Activated CD4-positive, alpha-beta T cell treated with anti-CD3 and anti-CD28 coated beads, Interleukin-2, amount 50 U/mL, for 16 hours (primary cell): ENCODE results near the gene DOCK2.
"Not testable (repeated sequence)": the region's sequence is repeated elsewhere in the genome, so short reads cannot be mapped to it uniquely, and the experiment has no call there.

Experiments
- DNase-seq: peaks from one replicate; pipeline ENCODE4 v3.0.0-alpha.2; 2020

Gene DOCK2

GRCh38 chr5:169637085-169637548 lies at the start of gene DOCK2:
Gene DOCK2 (plus strand): TSS chr5:169637275. CDS start chr5:169637327, 52 bp downstream.
- DNase-seq: peak; percentile 80

- DNase-seq: no peak
Observed at GRCh38 chr5:169590602-169591001, 46.5 kb upstream of the DOCK2 start.

GRCh38 chr5:169591636-169592035 lies 45.4 kb upstream of the DOCK2 start:
- DNase-seq: no peak

GRCh38 chr5:169592937-169593650 lies 44.0 kb upstream of the DOCK2 start:
- no peak for DNase-seq

GRCh38 chr5:169595172-169595820 lies 41.8 kb upstream of the DOCK2 start:
- DNase-seq: no peak

DNA sequence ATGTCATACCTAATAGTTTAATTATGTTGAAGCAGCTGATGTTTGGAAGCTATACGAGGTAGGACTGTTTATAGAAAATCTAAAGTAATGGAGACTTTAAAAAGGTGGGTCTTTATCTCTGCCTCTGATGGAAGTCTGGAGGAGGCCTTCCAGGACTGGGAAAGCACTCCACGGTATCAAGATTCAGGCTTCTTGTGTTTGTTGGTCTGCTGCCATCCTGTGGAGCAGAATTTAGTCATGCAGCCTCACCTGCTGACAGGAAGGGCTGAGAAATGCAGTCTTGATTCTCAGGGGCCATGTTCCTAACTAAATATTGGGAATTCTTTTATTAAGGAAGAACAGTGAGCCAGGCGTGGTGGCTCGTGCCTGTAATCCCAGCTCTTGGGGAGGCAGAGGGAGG lies 37.6 kb upstream of the DOCK2 start:
- no peak for DNase-seq

- no peak for DNase-seq
Observed at GRCh38 chr5:169602535-169602934, 34.5 kb upstream of the DOCK2 start.

DNA sequence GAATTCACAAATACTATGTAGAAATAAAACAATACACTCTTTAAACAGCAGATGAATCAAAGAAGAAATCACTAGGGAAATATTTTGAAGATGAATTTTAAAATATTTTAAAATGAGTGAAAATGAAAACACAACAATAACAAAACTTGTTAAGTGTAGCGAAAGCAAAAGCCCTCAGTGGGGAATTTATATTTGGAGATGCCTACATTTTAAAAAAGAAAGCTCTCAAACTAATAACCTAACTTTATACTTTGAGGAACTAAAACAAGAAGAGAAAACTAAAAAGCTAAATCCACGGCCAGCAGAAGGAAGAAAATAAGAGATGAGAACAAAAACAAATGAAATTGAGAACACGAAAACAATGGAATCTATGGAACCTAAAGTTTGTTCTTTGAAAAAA lies 30.8 kb upstream of the DOCK2 start:
- DNase-seq: no peak

GRCh38 chr5:169607882-169608281 lies 29.2 kb upstream of the DOCK2 start:
- no peak for DNase-seq

DNA sequence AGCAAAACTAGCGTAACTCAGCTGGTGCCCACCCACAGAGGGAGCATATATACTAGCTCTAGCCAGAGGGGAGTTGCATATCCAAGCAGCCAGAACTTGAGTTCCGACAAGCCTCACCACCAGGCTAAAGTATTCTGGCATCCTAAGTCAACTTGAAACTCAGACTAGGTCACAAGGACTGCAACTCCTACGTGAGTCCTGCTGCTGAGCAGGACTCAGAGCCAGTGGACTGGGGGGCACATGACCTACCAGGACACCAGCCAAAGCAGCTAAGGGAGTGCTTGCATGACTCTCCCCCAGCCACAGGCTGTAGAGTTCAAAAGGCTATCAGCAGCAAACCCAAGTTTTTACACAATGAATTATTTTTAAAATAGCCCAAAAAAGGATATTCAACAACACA lies 27.4 kb upstream of the DOCK2 start:
- DNase-seq: no peak

GRCh38 chr5:169610606-169611005 lies 26.5 kb upstream of the DOCK2 start:
- DNase-seq: no peak

DNA sequence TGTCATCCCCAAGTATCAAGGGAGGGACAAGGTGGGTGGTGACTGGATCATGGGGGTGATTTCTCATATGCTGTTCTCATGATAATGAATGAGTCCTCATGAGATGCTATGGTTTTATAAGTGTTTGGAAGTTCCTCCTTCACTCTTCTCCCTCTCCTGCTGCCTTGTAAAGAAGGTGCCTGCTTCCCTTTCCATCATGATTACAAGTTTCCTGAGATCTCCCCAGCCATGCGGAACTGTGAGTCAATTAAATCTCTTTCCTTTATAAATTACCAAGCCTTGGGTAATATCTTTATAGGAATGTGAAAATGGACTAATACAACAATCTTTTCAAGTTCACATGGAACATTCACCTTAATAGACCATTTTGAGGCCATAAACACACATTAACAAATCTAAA lies 21.5 kb upstream of the DOCK2 start:
- DNase-seq: no peak

- not testable (repeated sequence) for DNase-seq
Observed at GRCh38 chr5:169624307-169624706, 12.8 kb upstream of the DOCK2 start.

- DNase-seq: no peak
Observed at GRCh38 chr5:169626779-169627178, 10.3 kb upstream of the DOCK2 start.

DNA sequence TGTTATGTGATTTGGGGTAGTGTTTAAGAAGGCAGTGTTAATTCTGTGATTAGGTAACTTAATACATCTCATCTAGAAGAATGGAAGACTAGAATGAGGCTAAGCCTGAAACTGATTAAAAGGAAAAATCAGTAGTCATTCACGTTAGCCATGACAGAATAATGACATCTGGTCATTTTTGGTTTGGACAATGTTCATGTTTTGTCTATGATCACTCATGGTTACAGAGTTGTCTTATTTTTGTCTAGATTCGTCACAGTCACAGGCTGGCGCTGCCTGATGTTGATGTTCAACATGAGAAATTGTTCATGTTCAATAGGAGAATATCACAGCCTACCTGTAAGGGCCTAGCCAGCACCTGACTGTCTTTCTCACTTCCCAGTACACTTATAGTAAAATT lies 9.5 kb upstream of the DOCK2 start:
- no peak for DNase-seq

GRCh38 chr5:169628892-169629291 lies 8.2 kb upstream of the DOCK2 start:
- DNase-seq: no peak

DNA sequence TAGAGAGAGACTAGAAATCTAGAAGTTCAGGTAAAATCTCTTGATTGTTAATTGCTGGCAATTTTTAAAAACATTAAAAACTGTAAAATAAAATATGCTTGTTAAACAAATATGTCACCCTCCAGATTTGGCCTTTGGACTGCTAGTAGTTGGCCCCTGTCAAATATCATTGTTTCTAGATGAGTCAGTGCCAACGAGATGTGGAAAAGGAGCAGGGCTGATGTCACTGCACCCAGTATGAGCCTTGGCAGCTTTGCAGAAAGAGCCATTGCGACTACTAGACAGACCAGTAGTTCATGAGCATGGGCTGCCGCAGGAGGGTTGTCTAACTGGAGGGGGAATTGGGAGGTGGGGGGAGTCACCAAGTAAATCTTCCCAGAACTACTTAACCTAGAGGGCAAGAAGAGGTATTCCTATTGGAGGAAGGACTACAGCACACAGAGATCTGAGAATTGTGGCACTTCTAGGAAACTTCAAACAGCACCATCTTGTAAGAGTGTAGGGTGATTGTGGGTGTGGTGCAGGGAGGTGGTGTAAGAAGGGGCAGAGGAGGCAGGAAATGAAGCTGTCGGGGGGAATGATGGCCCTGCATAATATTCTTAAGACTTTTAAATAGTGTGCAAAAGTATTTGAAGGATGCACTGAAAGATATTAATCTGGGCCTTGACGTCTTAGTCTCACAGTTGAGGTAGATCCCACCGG lies 7.1 kb upstream of the DOCK2 start:
- DNase-seq: peak; percentile 72

GRCh38 chr5:169631360-169631759 lies 5.7 kb upstream of the DOCK2 start:
- no peak for DNase-seq

DNA sequence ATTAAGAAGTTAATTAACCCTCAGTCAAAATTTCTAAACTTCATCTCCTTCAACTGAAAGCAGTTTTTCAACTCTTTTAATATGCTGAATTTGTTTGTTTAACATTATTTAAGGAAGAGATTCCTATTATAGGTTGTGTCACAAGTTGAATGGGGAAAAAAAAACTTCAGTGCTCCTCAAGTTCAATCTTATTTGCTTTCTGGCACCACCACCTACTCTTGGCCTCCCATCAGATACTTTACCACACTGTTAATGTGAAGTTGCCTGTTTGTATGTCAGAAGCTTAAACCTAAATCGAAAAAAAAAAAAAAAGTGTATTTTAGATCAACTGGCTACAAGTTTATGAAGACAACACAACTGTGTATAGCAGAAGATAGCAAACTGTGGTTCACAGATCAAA lies 4.1 kb upstream of the DOCK2 start:
- no peak for DNase-seq

DNA sequence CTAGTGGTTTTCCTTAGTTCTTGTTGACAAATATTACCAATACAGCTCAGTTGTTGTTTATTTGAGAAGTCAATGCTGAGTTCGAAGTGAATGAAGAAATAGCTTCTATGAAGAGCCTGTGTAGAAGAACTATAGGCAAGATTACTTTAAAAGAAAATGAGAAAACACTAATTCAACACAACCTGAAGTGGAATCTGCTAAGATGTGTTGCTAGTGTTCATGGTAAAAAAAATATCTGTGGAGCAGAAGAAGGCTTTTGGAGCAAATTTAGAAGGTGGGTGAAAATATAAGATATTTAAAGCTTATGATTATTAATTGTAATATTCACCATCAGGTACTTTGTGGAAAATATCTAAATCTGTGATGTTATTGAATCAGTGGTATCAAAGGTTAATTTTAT lies 2.5 kb upstream of the DOCK2 start:
- no peak for DNase-seq

DNA sequence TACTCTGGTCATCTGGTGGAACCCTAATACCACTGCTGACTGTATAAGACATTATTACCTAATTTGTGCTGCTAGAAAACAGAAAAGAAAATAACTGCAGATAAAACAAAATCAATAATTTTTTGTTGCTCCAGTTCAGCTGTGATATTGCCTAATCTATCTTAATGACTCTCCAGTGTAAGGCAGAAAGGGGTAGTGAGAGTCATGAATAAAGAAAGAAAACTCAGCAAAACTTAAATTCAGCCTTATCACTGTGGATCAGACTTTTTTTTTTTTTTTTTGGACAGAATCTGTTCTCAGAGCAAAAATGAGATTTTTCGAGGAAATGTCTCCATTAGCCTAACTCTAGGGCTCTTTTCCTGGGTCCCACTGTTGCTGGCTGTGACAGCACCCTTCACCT lies 1.1 kb upstream of the DOCK2 start:
- no peak for DNase-seq

DNA sequence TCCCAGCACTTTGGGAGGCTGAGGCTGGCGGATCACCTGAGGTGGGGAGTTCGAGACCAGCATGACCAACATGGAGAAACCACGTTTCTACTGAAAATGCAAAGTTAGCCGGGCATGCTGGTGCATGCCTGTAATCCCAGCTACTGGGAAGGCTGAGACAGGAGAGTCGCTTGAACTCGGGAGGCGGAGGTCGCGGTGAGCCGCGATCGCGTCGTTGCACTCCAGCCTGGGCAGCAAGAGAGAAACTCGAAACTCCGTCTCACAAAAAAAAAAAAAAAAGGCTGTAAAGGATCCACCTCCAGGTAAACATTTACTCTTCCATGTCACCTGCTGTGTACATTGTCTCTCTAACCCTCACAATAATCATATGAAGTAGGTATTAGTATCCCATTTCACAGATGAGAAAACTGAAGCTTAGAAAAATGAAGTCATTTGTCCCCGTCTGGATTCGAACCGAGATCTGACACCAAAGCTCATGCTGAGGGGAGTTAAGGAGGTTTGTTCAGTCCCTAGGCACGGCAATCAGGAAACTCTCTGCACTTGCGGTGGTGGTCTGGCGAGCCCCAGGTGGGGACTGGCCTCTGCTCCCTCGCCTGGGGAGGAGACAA lies 494 bp upstream of the DOCK2 start:
- DNase-seq: no peak

DNA sequence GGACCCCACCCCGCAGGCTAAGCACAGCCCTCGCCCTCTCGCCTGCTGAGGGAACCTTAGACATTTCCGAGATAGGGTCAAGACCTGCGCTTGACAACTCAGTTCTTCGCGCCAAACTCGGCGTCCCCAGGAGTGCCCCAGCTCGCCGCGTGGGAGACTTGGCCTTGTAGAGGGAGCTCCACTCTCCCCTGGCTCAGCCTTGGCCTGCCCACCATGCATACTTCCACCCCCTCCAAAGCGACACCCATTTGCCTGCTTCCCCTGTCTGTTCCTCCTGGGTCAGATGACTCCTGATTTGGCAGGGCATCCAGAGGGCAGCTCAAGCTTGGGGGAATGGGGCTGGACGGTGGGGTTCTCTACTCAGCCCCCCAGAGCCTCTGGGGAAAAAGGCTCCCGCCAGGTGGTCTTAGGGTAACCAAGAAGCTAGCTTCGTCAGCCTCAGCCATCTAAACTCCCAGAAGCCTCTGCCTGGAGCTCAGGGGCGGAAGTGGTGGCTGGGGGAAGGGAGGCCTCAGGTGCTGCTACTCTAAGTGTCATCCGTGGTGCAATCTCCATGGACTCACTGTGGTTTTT lies 560 bp downstream of the DOCK2 start:
- DNase-seq: peak; percentile 86
